GM18951 (cell line): Measurements from ENCODE around the gene ANKRD39.
A peak's percentile ranks its signal among the peaks of the same experiment; 100 is the strongest.
"Not testable (repeated sequence)": the region's sequence is repeated elsewhere in the genome, so short reads cannot be mapped to it uniquely, and the experiment has no call there.

Experiments
- POLR2A ChIP-seq: IDR thresholded peaks from 4 replicates; pipeline ENCODE4 v1.6.1; 2011; ENCODE audit warnings: mild to moderate bottlenecking; ENCODE audit not compliant: insufficient read length, insufficient read depth; ENCODE audit errors: extremely low read depth
- in situ Hi-C: fragments of 300-500 bp; cut with MboI; formaldehyde crosslinking; loops from one replicate; pipeline ENCODE4 v1.12.0; 2022; ENCODE audit warnings: low sequenced_read_pairs, mixed read lengths, inconsistent platforms; ENCODE audit not compliant: unreplicated experiment

The ANKRD39 gene

GRCh38 chr2:96863575-96864342 is 5.9 kb upstream of the ANKRD39 start:
- in situ Hi-C loops: no loop called here
- TF ChIP-seq POLR2A: no peak

GRCh38 chr2:96863056-96863455 is 5.2 kb upstream of the ANKRD39 start:
- in situ Hi-C loops: not testable (repeated sequence)

GRCh38 chr2:96861074-96861473 is 3.3 kb upstream of the ANKRD39 start:
- in situ Hi-C loops: no loop called here
- no peak for TF ChIP-seq POLR2A

GRCh38 chr2:96860065-96861029 is 2.5 kb upstream of the ANKRD39 start:
- in situ Hi-C loops: no loop called here
- TF ChIP-seq POLR2A: peak; percentile 13

GRCh38 chr2:96859681-96860064 is 1.9 kb upstream of the ANKRD39 start:
- in situ Hi-C loops: no loop called here
- no peak for TF ChIP-seq POLR2A

- in situ Hi-C loops: no loop called here
Measured at GRCh38 chr2:96859099-96859649, 1.4 kb upstream of the ANKRD39 start.

GRCh38 chr2:96856776-96857666 is 795 bp downstream of the ANKRD39 start:
- in situ Hi-C loops: no loop called here
- no peak for TF ChIP-seq POLR2A

More at GRCh38 chr2:96859099-96859649, 1.4 kb upstream of the ANKRD39 start:
- TF ChIP-seq POLR2A: no peak

- in situ Hi-C loops: no loop called here
- no peak for TF ChIP-seq POLR2A
Measured at GRCh38 chr2:96853321-96853720, 4.5 kb downstream of the ANKRD39 start.

GRCh38 chr2:96852667-96853066 is 5.1 kb downstream of the ANKRD39 start:
- in situ Hi-C loops: no loop called here
- TF ChIP-seq POLR2A: no peak

- in situ Hi-C loops: no loop called here
- TF ChIP-seq POLR2A: no peak
Measured at GRCh38 chr2:96848264-96848663, 9.6 kb downstream of the ANKRD39 start.

GRCh38 chr2:96847586-96847985 is 10.2 kb downstream of the ANKRD39 start:
- in situ Hi-C loops: no loop called here
- no peak for TF ChIP-seq POLR2A

GRCh38 chr2:96846825-96847224 is 11.0 kb downstream of the ANKRD39 start:
- in situ Hi-C loops: no loop called here
- no peak for TF ChIP-seq POLR2A
